HepG2 (cell line): ENCODE results near the gene BCL2L13. TPM values are rescaled to one million over a fixed set of nuclear protein-coding genes. Genes with fewer than 3 reads are reported as not detected.

Experiments used
- ATAC-seq: fragments of 200-7000 bp; cut with Tn5 transposase; 3 replicates; pipeline ENCODE4 v1.9.1; 2020; ENCODE audit warnings: mild to moderate bottlenecking, moderate library complexity
- BruUV-seq: library from RNA; stranded (reverse); fragments of 400-500 nt; replicated peaks from 2 replicates; lab custom pipeline; 2021; lab: Mats Ljungman, UMichigan
- CTCF ChIA-PET: fragments of 300-600 bp; formaldehyde crosslinking; extraction: SDS; loops from one replicate; lab custom pipeline; 2021; ENCODE audit warnings: low total read pairs, inconsistent platforms, low intra/inter-chr PET ratio; lab: Yijun Ruan, JAX
- POLR2A ChIA-PET: fragments of 350-600 bp; sonication (Branson Sonifier 250); formaldehyde crosslinking; loops from one replicate; lab custom pipeline; 2020; ENCODE audit warnings: antibody characterized with exemption, inconsistent platforms; lab: Yijun Ruan, JAX
- DNase-seq: peaks from one replicate; pipeline ENCODE4 v3.0.0-alpha.2; 2015; ENCODE audit warnings: low spot score
- FAIRE-seq: peaks from 3 replicates; lab custom pipeline; 2011; peaks lifted over from hg19 to GRCh38; lab: Jason Lieb, UNC
- H2AFZ ChIP-seq: one replicate; pipeline ENCODE4 v1.6.1; 2011; ENCODE audit warnings: low read length, inconsistent platforms
- H3K27ac ChIP-seq: fragments of 300-600 bp; 3 replicates; pipeline ENCODE4 v1.8.0; 2011; ENCODE audit warnings: mixed run types, mild to moderate bottlenecking, mixed read lengths, low read length, inconsistent platforms; ENCODE audit not compliant: insufficient read depth; ENCODE audit errors: extremely low read length
- H3K27me3 ChIP-seq, 2 experiments: fragments of 200-600 bp in 1 of 2; 2 replicates in 1 of 2; 3 replicates in 1 of 2; pipeline versions ENCODE4 v1.6.0 to v1.8.0; 2011; ENCODE audit warnings: low read length in 2 of 2, mild to moderate bottlenecking in 2 of 2, moderate library complexity in 2 of 2, inconsistent platforms in 1 of 2; ENCODE audit not compliant: insufficient read depth in 2 of 2, control insufficient read depth in 1 of 2
- H3K36me3 ChIP-seq, 2 experiments: fragments of 200-600 bp in 1 of 2; replicated peaks in 1 of 2; 2 replicates in 1 of 2; 3 replicates in 1 of 2; pipeline versions ENCODE4 v1.5.1 to v1.8.0; 2011; ENCODE audit warnings: low read length in 2 of 2, inconsistent platforms in 1 of 2; ENCODE audit not compliant: insufficient read depth in 2 of 2, control insufficient read depth in 1 of 2
- H3K4me1 ChIP-seq: 2 replicates; pipeline ENCODE4 v1.5.1; 2012; ENCODE audit warnings: low read length, inconsistent platforms; ENCODE audit not compliant: insufficient read depth
- H3K4me2 ChIP-seq: 2 replicates; pipeline ENCODE4 v1.6.0; 2011; ENCODE audit warnings: low read depth, low read length, inconsistent platforms
- H3K4me3 ChIP-seq, 3 experiments: fragments of 200-600 bp in 1 of 3; sonication (generic), shearing (Covaris generic) in 1 of 3; replicated peaks in 1 of 3; 2 replicates each; pipeline ENCODE4 v1.5.1; 2011 to 2016; ENCODE audit warnings: low read length in 3 of 3, inconsistent platforms in 2 of 3, low read depth in 2 of 3, mild to moderate bottlenecking in 2 of 3, control low read depth in 1 of 3, mixed read lengths in 1 of 3; ENCODE audit not compliant: insufficient read depth in 1 of 3
- H3K79me2 ChIP-seq: one replicate; pipeline ENCODE4 v1.6.1; 2011; ENCODE audit warnings: low read length, inconsistent platforms; ENCODE audit not compliant: insufficient read depth
- H3K9ac ChIP-seq: 2 replicates; pipeline ENCODE4 v1.6.0; 2011; ENCODE audit warnings: mild to moderate bottlenecking, low read depth, low read length, inconsistent platforms; ENCODE audit not compliant: insufficient read depth
- H3K9me3 ChIP-seq: 2 replicates; pipeline ENCODE4 v1.5.1; 2012; ENCODE audit warnings: mild to moderate bottlenecking, low read length
- H4K20me1 ChIP-seq: 2 replicates; pipeline ENCODE4 v1.6.0; 2011; ENCODE audit warnings: inconsistent platforms, mild to moderate bottlenecking, low read length, moderate library complexity; ENCODE audit not compliant: insufficient read depth
- CCDC6 ChIP-seq: sonication (generic); formaldehyde crosslinking; IDR thresholded peaks from 2 replicates; pipeline ENCODE4 v1.8.1; 2022; ENCODE audit warnings: mild to moderate bottlenecking, missing genetic modification reagents, moderate library complexity
- ELF4 ChIP-seq: sonication (generic); formaldehyde crosslinking; IDR thresholded peaks from 2 replicates; pipeline ENCODE4 v1.5.0; 2020; ENCODE audit warnings: missing genetic modification reagents, mild to moderate bottlenecking, moderate library complexity, borderline replicate concordance
- KAT7 ChIP-seq: IDR thresholded peaks from 2 replicates; pipeline ENCODE4 v1.6.1; 2018; ENCODE audit warnings: borderline replicate concordance, missing compliant biosample characterization
- LCORL ChIP-seq, 2 experiments: fragments of 450-650 bp in 1 of 2; sonication (generic) in 1 of 2; formaldehyde crosslinking in 1 of 2; IDR thresholded peaks; 2 replicates each; pipeline versions ENCODE4 v1.5.0 to v1.6.1; 2017 to 2020; ENCODE audit warnings: antibody characterized with exemption in 1 of 2, missing genetic modification reagents in 1 of 2
- SNAPC4 ChIP-seq: sonication (generic); formaldehyde crosslinking; IDR thresholded peaks from 2 replicates; pipeline ENCODE4 v1.4.0; 2020; ENCODE audit warnings: mild to moderate bottlenecking, missing genetic modification reagents
- SRSF1 ChIP-seq: fragments of 200-400 bp; formaldehyde crosslinking; optimal IDR thresholded peaks from 2 replicates; pipeline ENCODE3; 2017; ENCODE audit warnings: mild to moderate bottlenecking, low read depth, low read length, moderate library complexity
- ZFP36 ChIP-seq: fragments of 150-350 bp; IDR thresholded peaks from 2 replicates; pipeline ENCODE4 v1.6.1; 2018; ENCODE audit warnings: borderline replicate concordance, low read length, low read depth; ENCODE audit not compliant: partially characterized antibody
- ZNF17 ChIP-seq: sonication (generic); formaldehyde crosslinking; IDR thresholded peaks from 2 replicates; pipeline ENCODE4 v1.5.0; 2020; ENCODE audit warnings: mild to moderate bottlenecking, missing genetic modification reagents
- ZNF496 ChIP-seq: sonication (generic); formaldehyde crosslinking; IDR thresholded peaks from 2 replicates; pipeline ENCODE4 v1.8.1; 2023; ENCODE audit warnings: mild to moderate bottlenecking, moderate library complexity, missing genetic modification reagents; ENCODE audit not compliant: insufficient replicate concordance
- ZNF510 ChIP-seq: sonication (generic); formaldehyde crosslinking; IDR thresholded peaks from 2 replicates; pipeline ENCODE4 v1.4.0; 2020; ENCODE audit warnings: low read depth, mild to moderate bottlenecking, missing genetic modification reagents
- ZNF530 ChIP-seq: sonication (generic); formaldehyde crosslinking; IDR thresholded peaks from 2 replicates; pipeline ENCODE4 v1.5.0; 2020; ENCODE audit warnings: low read depth, mild to moderate bottlenecking, missing genetic modification reagents
- ZNF75D ChIP-seq: sonication (generic); formaldehyde crosslinking; IDR thresholded peaks from 2 replicates; pipeline ENCODE4 v1.8.1; 2023; ENCODE audit warnings: missing genetic modification reagents, mild to moderate bottlenecking, borderline replicate concordance
- ZNF841 ChIP-seq: sonication (generic); formaldehyde crosslinking; IDR thresholded peaks from 2 replicates; pipeline ENCODE4 v1.8.1; 2023; ENCODE audit warnings: missing genetic modification reagents, borderline replicate concordance
- WGBS: methylation state at CpG from one replicate; pipeline ENCODE4 v1.1.6; 2017; ENCODE audit warnings: low lambda C conversion rate; 5-methylcytosine and 5-hydroxymethylcytosine counted together
- in situ Hi-C: cut with HindIII; loops from 2 replicates; pipeline ENCODE4 v1.10.0; 2017; ENCODE audit warnings: low pct_unique_long_range_greater_than_20kb; ENCODE audit not compliant: extremely low pct_ligation_motif_present
- intact Hi-C: fragments of 100-400 bp; cut with micrococcal nuclease; formaldehyde crosslinking; loops from one replicate; pipeline ENCODE4 v1.10.0; 2022; ENCODE audit not compliant: unreplicated experiment
- polyA plus RNA-seq, 8 experiments: library from polyadenylated mRNA; depleted of rRNA in 3 of 8; stranded (reverse) in 7 of 8; unstranded in 1 of 8; fragments of >200 nt; fragmentation: Illumina TruSeq in 4 of 8; extraction: Trizol in 4 of 8; gene quantifications; 2 replicates each; pipeline versions ENCODE4 v1.2.1 to v1.2.3, GENCODE V29; 2011 to 2016; ENCODE audit warnings: low read depth in 4 of 8, missing spikeins in 1 of 8, mixed read lengths in 1 of 8; ENCODE audit not compliant: insufficient read depth in 1 of 8
- total RNA-seq, 5 experiments: library from RNA; depleted of rRNA; stranded (reverse); fragments of >200 nt; fragmentation: Illumina TruSeq; extraction: Trizol; gene quantifications; 2 replicates each; pipeline ENCODE4 v1.2.3, GENCODE V29; 2016; ENCODE audit warnings: low read depth in 1 of 5
- TF ChIP-seq, protein P1 (sequence below): sonication (generic); formaldehyde crosslinking; IDR thresholded peaks from 2 replicates; pipeline ENCODE4 v1.4.0; 2020; ENCODE audit warnings: missing genetic modification reagents
- TF ChIP-seq, protein P2 (sequence below): sonication (generic); IDR thresholded peaks from 2 replicates; pipeline ENCODE4 v1.6.1; 2016; ENCODE audit warnings: low read depth, borderline replicate concordance

Gene BCL2L13
- total and polyA plus RNA-seq, 2 of the 13 experiments (the other 11 are each of a cell fraction or from before 2014, with no cell fraction given): 13.5 to 14.6 TPM

DNA sequence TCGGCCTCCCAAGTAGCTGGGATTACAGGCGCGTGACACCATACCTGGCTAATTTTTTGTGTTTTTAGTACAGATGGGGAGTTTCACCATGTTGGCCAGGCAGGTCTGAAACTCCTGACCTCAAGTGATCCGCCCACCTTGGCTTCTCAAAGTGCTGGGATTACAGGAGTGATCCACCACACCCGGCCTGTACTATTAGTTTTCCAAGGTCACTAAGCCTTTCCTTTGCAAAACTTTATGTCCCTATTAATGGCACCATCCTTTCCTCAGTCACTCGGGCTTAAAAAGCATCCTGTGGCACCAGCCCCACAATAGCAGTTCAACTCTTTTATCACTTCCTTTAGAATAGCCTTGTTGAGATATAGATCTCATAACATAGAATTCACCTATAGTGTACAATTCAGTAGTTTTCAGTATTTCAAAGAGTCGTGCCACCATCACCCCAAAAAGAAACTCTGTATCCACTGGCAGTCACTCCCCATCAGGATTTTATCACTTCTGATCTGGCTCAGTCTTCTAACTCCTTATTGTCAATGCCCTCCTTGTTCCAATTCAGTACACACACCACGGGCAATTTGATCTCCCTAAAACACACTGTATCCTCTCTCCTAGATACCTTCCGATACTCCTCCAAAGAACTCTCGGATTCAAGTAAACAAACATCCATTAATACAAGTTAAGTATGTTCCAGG lies 921 bp upstream of the BCL2L13 start:
- H3K36me3 ChIP-seq: peaks cover 0 to 3% of the 10 kb centered on the region in 2 experiments; a peak in 1 of 5 replicates
- H3K4me2 ChIP-seq: peak overlapping the region; percentile 73
- H3K27ac ChIP-seq: peak overlapping the region; percentile 99
- no TSS peak for BruUV-seq
- no peaks in the 10 kb centered on the region; a peak in 1 of 5 replicates for H3K27me3 ChIP-seq
- H2AFZ ChIP-seq: no peak overlapping the region
- peak overlapping the region; percentile 100 for H3K9ac ChIP-seq
- WGBS: 12% methylated on average over 10 of the region's 10 CpGs
- peak; percentile 1; the same call in 2 of the 3 replicates for ATAC-seq
- FAIRE-seq: no peak
- ChIA-PET POLR2A (no interaction called here), CTCF (no interaction called here)
- no peak for DNase-seq
- peaks cover 36% of the 10 kb centered on the region for H3K4me1 ChIP-seq
- intact Hi-C loops: loop anchor here (5.0 kb wide), 1 partner anchor 80 kb away; no protein-coding TSS in a partner anchor
- in situ Hi-C loops: no loop called here
- no peaks in the 10 kb centered on the region for H4K20me1 ChIP-seq
- peak overlapping the region; percentile 65 to 95 (median 95) for H3K4me3 ChIP-seq
- H3K79me2 ChIP-seq: peaks cover 16% of the 10 kb centered on the region
- no peaks in the 10 kb centered on the region for H3K9me3 ChIP-seq
- TF ChIP-seq, protein P1, sequence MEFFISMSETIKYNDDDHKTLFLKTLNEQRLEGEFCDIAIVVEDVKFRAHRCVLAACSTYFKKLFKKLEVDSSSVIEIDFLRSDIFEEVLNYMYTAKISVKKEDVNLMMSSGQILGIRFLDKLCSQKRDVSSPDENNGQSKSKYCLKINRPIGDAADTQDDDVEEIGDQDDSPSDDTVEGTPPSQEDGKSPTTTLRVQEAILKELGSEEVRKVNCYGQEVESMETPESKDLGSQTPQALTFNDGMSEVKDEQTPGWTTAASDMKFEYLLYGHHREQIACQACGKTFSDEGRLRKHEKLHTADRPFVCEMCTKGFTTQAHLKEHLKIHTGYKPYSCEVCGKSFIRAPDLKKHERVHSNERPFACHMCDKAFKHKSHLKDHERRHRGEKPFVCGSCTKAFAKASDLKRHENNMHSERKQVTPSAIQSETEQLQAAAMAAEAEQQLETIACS (CRISPR knock-in tag): no peak
- TF ChIP-seq ZNF17 (CRISPR knock-in tag) (no peak), LCORL (IDR thresholded peaks at IDR 0.05) (no peak), LCORL (CRISPR knock-in tag; IDR thresholded peaks at IDR 0.05) (peak; percentile 39; the same call in 1 of the 2 replicates), ZFP36 (no peak), ZNF510 (CRISPR knock-in tag) (0 out of 2 replicates have a peak, but pooled peaks have one; percentile 2), ZNF530 (CRISPR knock-in tag) (no peak), ZNF75D (CRISPR knock-in tag) (no peak), SRSF1 (no peak), ELF4 (CRISPR knock-in tag) (no peak), KAT7 (CRISPR knock-in tag) (0 out of 2 replicates have a peak, but pooled peaks have one; percentile 11), SNAPC4 (no peak), CCDC6 (CRISPR knock-in tag) (no peak), ZNF496 (CRISPR knock-in tag) (no peak), ZNF841 (CRISPR knock-in tag) (no peak)
- TF ChIP-seq, protein P2, sequence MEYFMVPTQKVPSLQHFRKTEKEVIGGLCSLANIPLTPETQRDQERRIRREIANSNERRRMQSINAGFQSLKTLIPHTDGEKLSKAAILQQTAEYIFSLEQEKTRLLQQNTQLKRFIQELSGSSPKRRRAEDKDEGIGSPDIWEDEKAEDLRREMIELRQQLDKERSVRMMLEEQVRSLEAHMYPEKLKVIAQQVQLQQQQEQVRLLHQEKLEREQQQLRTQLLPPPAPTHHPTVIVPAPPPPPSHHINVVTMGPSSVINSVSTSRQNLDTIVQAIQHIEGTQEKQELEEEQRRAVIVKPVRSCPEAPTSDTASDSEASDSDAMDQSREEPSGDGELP: no peak
